ENCODE measurements around the gene NUDT3. TPM values are rescaled to one million over a fixed set of nuclear protein-coding genes. Genes with fewer than 3 reads are reported as not detected.
"Not testable (repeated sequence)": the region's sequence is repeated elsewhere in the genome, so short reads cannot be mapped to it uniquely, and the experiment has no call there.

The NUDT3 gene
- total RNA-seq, 1 experiment from 2014 or later = 14.1 TPM

- no peak overlapping the region for H3K27ac ChIP-seq
- H3K4me1 ChIP-seq = no peaks in the 10 kb centered on the region
- no peaks in the 10 kb centered on the region for H3K27me3 ChIP-seq
- H3K36me3 ChIP-seq = no peaks in the 10 kb centered on the region
- no peak for DNase-seq
- no peaks in the 10 kb centered on the region for H3K9me3 ChIP-seq (replicated peaks)
- no peak overlapping the region for H3K4me3 ChIP-seq
These were observed 6.7 kb downstream of the NUDT3 start for GRCh38 chr6:34385793-34386195.

- DNase-seq = no peak
- Histone ChIP-seq H3K9me3 (replicated peaks) (no peaks in the 10 kb centered on the region), H3K27me3 (no peaks in the 10 kb centered on the region), H3K4me3 (no peak overlapping the region), H3K36me3 (no peaks in the 10 kb centered on the region), H3K27ac (no peak overlapping the region), H3K4me1 (no peaks in the 10 kb centered on the region)
These were observed 7.9 kb downstream of the NUDT3 start for GRCh38 chr6:34384321-34385153.

- H3K9me3 ChIP-seq (replicated peaks) = no peaks in the 10 kb centered on the region
- no peaks in the 10 kb centered on the region for H3K27me3 ChIP-seq
- no peaks in the 10 kb centered on the region for H3K36me3 ChIP-seq
- no peak overlapping the region for H3K4me3 ChIP-seq
- H3K4me1 ChIP-seq = no peaks in the 10 kb centered on the region
- H3K27ac ChIP-seq = no peak overlapping the region
- DNase-seq = no peak
These were observed 8.7 kb downstream of the NUDT3 start for GRCh38 chr6:34383656-34384320.

GRCh38 chr6:34383161-34383631 lies 9.3 kb downstream of the NUDT3 start:
- DNase-seq = no peak
- Histone ChIP-seq H3K27me3 (no peaks in the 10 kb centered on the region), H3K36me3 (no peaks in the 10 kb centered on the region), H3K9me3 (replicated peaks) (no peaks in the 10 kb centered on the region), H3K4me3 (no peak overlapping the region), H3K4me1 (no peaks in the 10 kb centered on the region), H3K27ac (no peak overlapping the region)

GRCh38 chr6:34381081-34381480 lies 11.4 kb downstream of the NUDT3 start:
- Histone ChIP-seq H3K9me3 (replicated peaks) (no peaks in the 10 kb centered on the region), H3K4me3 (no peak overlapping the region), H3K27ac (no peak overlapping the region), H3K4me1 (no peaks in the 10 kb centered on the region), H3K27me3 (no peaks in the 10 kb centered on the region), H3K36me3 (no peaks in the 10 kb centered on the region)
- no peak for DNase-seq

GRCh38 chr6:34378470-34378869 lies 14.0 kb downstream of the NUDT3 start:
- no peak for DNase-seq
- H3K4me3 ChIP-seq = no peak overlapping the region
- no peak overlapping the region for H3K27ac ChIP-seq
- no peaks in the 10 kb centered on the region for H3K27me3 ChIP-seq
- no peaks in the 10 kb centered on the region for H3K36me3 ChIP-seq
- H3K9me3 ChIP-seq (replicated peaks) = no peaks in the 10 kb centered on the region
- no peaks in the 10 kb centered on the region for H3K4me1 ChIP-seq

- Histone ChIP-seq H3K36me3 (no peaks in the 10 kb centered on the region), H3K4me1 (no peaks in the 10 kb centered on the region), H3K9me3 (replicated peaks) (no peaks in the 10 kb centered on the region), H3K27me3 (no peaks in the 10 kb centered on the region), H3K27ac (no peak overlapping the region), H3K4me3 (no peak overlapping the region)
- no peak for DNase-seq
These were observed 14.5 kb downstream of the NUDT3 start for GRCh38 chr6:34377984-34378383.

GRCh38 chr6:34377571-34377970 lies 14.9 kb downstream of the NUDT3 start:
- H3K4me1 ChIP-seq; H3K9me3 ChIP-seq (replicated peaks); H3K36me3 ChIP-seq; DNase-seq; H3K4me3 ChIP-seq; H3K27ac ChIP-seq; H3K27me3 ChIP-seq: not testable (repeated sequence)

GRCh38 chr6:34375833-34376232 lies 16.6 kb downstream of the NUDT3 start:
- H3K36me3 ChIP-seq = 0 out of 2 replicates have a peak, but pooled peaks cover 4% of the 10 kb centered on the region
- no peak overlapping the region for H3K4me3 ChIP-seq
- no peak for DNase-seq
- H3K27ac ChIP-seq = no peak overlapping the region
- H3K4me1 ChIP-seq = no peaks in the 10 kb centered on the region
- no peaks in the 10 kb centered on the region for H3K27me3 ChIP-seq
- H3K9me3 ChIP-seq (replicated peaks) = no peaks in the 10 kb centered on the region

- Histone ChIP-seq H3K27me3 (no peaks in the 10 kb centered on the region), H3K4me1 (no peaks in the 10 kb centered on the region), H3K9me3 (replicated peaks) (no peaks in the 10 kb centered on the region), H3K4me3 (no peak overlapping the region), H3K36me3 (peaks cover 4% of the 10 kb centered on the region; the same call in 1 of the 2 replicates), H3K27ac (no peak overlapping the region)
- no peak for DNase-seq
These were observed 18.0 kb downstream of the NUDT3 start for GRCh38 chr6:34374508-34374907.

GRCh38 chr6:34374069-34374468 lies 18.4 kb downstream of the NUDT3 start:
- no peak overlapping the region for H3K27ac ChIP-seq

GRCh38 chr6:34373511-34373910 lies 19.0 kb downstream of the NUDT3 start:
- peaks cover 4% of the 10 kb centered on the region; the same call in 1 of the 2 replicates for H3K36me3 ChIP-seq
- no peaks in the 10 kb centered on the region for H3K27me3 ChIP-seq
- no peak for DNase-seq
- no peaks in the 10 kb centered on the region for H3K9me3 ChIP-seq (replicated peaks)
- no peaks in the 10 kb centered on the region for H3K4me1 ChIP-seq
- no peak overlapping the region for H3K27ac ChIP-seq
- no peak overlapping the region for H3K4me3 ChIP-seq

More at GRCh38 chr6:34374069-34374468, 18.4 kb downstream of the NUDT3 start:
- H3K9me3 ChIP-seq (replicated peaks) = no peaks in the 10 kb centered on the region
- no peaks in the 10 kb centered on the region for H3K27me3 ChIP-seq
- no peak for DNase-seq
- H3K4me3 ChIP-seq = no peak overlapping the region
- peaks cover 4% of the 10 kb centered on the region; the same call in 1 of the 2 replicates for H3K36me3 ChIP-seq
- H3K4me1 ChIP-seq = no peaks in the 10 kb centered on the region

- not testable (repeated sequence) for H3K27me3 ChIP-seq; H3K36me3 ChIP-seq; H3K4me3 ChIP-seq; H3K9me3 ChIP-seq (replicated peaks); H3K4me1 ChIP-seq; DNase-seq; H3K27ac ChIP-seq
These were observed 20.6 kb downstream of the NUDT3 start for GRCh38 chr6:34371865-34372264.

GRCh38 chr6:34370361-34370760 lies 22.1 kb downstream of the NUDT3 start:
- Histone ChIP-seq H3K27me3 (no peaks in the 10 kb centered on the region), H3K36me3 (peaks cover 4% of the 10 kb centered on the region; the same call in 1 of the 2 replicates), H3K9me3 (replicated peaks) (no peaks in the 10 kb centered on the region), H3K27ac (no peak overlapping the region), H3K4me1 (no peaks in the 10 kb centered on the region), H3K4me3 (no peak overlapping the region)
- no peak for DNase-seq

GRCh38 chr6:34369385-34369784 lies 23.1 kb downstream of the NUDT3 start:
- Histone ChIP-seq H3K9me3 (replicated peaks) (no peaks in the 10 kb centered on the region), H3K27me3 (no peaks in the 10 kb centered on the region), H3K4me3 (no peak overlapping the region), H3K4me1 (no peaks in the 10 kb centered on the region), H3K27ac (no peak overlapping the region), H3K36me3 (peaks cover 4% of the 10 kb centered on the region; the same call in 1 of the 2 replicates)
- no peak for DNase-seq

All from SJCRH30 (cell line).